ENCODE results near the gene SPTB.

The SPTB gene

GRCh38 chr14:64741200-64741599, 138.5 kb downstream of the SPTB start:
- Histone ChIP-seq H3K4me3 (ENCODE audit: insufficient read depth, low read length, poor library complexity, severe bottlenecking) (no peak overlapping the region), H3K9me2 (replicated peaks; ENCODE audit: insufficient read depth, low read length) (no peaks in the 10 kb centered on the region), H3K27ac (ENCODE audit: low read depth, low read length) (no peak overlapping the region), H3K4me2 (ENCODE audit: low read depth, low read length, poor library complexity, severe bottlenecking) (no peak overlapping the region), H3K9ac (ENCODE audit: low read length) (no peak overlapping the region), H4K20me1 (ENCODE audit: low read depth, low read length) (no peaks in the 10 kb centered on the region), H3K9me3 (ENCODE audit: insufficient read depth, low read length) (no peaks in the 10 kb centered on the region), H2AFZ (ENCODE audit: low read depth, low read length, severe bottlenecking) (no peak overlapping the region), H3F3A (ENCODE audit: insufficient read depth) (no peaks in the 10 kb centered on the region), H3K27me3 (ENCODE audit: low read length) (no peaks in the 10 kb centered on the region), H3K79me2 (ENCODE audit: insufficient read depth, low read length) (no peaks in the 10 kb centered on the region), H3K36me3 (ENCODE audit: low read length) (no peaks in the 10 kb centered on the region)
- TF ChIP-seq, protein P1, sequence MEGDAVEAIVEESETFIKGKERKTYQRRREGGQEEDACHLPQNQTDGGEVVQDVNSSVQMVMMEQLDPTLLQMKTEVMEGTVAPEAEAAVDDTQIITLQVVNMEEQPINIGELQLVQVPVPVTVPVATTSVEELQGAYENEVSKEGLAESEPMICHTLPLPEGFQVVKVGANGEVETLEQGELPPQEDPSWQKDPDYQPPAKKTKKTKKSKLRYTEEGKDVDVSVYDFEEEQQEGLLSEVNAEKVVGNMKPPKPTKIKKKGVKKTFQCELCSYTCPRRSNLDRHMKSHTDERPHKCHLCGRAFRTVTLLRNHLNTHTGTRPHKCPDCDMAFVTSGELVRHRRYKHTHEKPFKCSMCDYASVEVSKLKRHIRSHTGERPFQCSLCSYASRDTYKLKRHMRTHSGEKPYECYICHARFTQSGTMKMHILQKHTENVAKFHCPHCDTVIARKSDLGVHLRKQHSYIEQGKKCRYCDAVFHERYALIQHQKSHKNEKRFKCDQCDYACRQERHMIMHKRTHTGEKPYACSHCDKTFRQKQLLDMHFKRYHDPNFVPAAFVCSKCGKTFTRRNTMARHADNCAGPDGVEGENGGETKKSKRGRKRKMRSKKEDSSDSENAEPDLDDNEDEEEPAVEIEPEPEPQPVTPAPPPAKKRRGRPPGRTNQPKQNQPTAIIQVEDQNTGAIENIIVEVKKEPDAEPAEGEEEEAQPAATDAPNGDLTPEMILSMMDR (IDR thresholded peaks at IDR 0.05; ENCODE audit: insufficient read depth, low read length, poor library complexity, severe bottlenecking) = no peak
- TF ChIP-seq EZH2phosphoT487 (conservative IDR thresholded peaks at IDR 0.05; ENCODE audit: low read length) = no peak

DNA sequence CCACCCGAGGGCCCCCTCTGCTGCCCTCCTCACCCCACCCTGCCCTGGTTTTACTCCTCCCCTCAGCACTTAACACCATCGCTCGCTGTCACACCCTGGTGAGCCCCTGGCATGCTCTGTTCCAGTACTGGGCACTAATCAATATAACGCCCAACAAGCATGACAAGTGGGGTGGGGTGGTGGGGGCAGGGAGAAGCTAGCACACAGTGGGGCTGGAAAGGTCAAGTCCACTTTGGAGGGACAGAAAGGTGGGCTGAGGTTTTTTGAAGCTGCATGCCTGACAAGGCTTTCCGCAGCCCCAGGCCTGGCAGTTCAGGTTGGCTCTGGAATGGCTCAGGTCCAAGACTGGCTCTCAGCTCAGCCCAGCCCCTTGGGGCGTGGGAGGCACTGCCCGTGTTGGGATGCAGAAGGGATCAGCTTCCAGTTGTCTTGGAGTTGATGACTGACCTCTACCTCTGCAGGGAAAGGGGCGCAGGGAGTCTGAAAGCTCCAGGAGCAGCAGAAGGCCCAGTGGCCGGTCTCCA, 141.4 kb downstream of the SPTB start:
- no peaks in the 10 kb centered on the region for H3F3A ChIP-seq (ENCODE audit: insufficient read depth)
- no peak overlapping the region for H3K27ac ChIP-seq (ENCODE audit: low read depth, low read length)
- H3K9me2 ChIP-seq (replicated peaks; ENCODE audit: insufficient read depth, low read length) = no peaks in the 10 kb centered on the region
- H2AFZ ChIP-seq (ENCODE audit: low read depth, low read length, severe bottlenecking) = no peak overlapping the region
- H4K20me1 ChIP-seq (ENCODE audit: low read depth, low read length) = no peaks in the 10 kb centered on the region
- no peak overlapping the region for H3K9ac ChIP-seq (ENCODE audit: low read length)
- no peaks in the 10 kb centered on the region for H3K79me2 ChIP-seq (ENCODE audit: insufficient read depth, low read length)
- no peak overlapping the region for H3K4me3 ChIP-seq (ENCODE audit: insufficient read depth, low read length, poor library complexity, severe bottlenecking)
- TF ChIP-seq, protein P1 (IDR thresholded peaks at IDR 0.05; ENCODE audit: insufficient read depth, low read length, poor library complexity, severe bottlenecking) = no peak
- H3K4me2 ChIP-seq (ENCODE audit: low read depth, low read length, poor library complexity, severe bottlenecking) = no peak overlapping the region
- no peaks in the 10 kb centered on the region for H3K9me3 ChIP-seq (ENCODE audit: insufficient read depth, low read length)
- H3K36me3 ChIP-seq (ENCODE audit: low read length) = no peaks in the 10 kb centered on the region
- no peaks in the 10 kb centered on the region for H3K27me3 ChIP-seq (ENCODE audit: low read length)

DNA sequence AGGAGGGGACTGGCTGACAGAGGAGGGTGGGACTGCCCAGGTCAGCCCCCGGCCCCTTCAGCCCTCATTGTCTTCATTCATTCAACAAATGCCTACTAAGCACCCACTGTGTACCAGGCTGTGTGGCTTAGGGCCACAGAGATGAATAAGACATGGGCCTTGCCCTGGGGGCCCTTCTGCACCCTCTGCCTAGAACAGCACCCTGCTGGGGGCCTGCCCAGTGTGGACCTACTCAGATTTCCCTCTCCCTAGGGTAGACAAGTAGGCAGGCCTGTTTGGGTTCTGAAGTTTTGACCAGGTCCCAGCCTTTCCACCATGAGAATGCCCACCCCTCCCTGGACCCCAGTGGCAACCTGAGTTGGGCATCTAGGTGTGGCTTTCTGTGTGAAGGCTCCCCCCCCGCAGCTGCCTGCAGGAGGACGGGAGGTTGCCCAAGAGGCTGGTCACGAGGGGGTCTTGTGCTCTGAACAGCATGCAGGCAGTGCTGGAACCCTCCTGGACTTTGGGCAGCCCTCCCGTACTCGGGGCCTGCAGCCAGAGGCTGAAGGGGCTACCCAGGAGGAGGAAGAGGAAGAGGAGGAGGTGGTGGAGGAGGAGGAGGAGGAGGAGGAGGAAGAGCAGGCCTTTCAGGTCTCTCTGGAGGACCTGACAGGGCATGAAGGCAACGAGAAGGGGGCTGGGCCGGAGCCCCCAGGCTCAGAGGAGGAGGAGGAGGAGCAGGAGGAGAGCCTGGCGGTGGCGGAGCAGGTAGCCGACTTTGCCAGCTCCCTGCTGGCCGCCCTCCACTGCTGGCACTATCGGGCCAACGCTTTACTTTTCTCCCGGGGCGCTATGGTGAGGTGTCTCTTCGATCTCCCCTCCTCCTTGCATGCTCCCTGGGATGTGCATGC, 142.1 kb downstream of the SPTB start:
- no peak overlapping the region for H3K4me3 ChIP-seq (ENCODE audit: insufficient read depth, low read length, poor library complexity, severe bottlenecking)
- H3K36me3 ChIP-seq (ENCODE audit: low read length) = no peaks in the 10 kb centered on the region
- no peak overlapping the region for H2AFZ ChIP-seq (ENCODE audit: low read depth, low read length, severe bottlenecking)
- no peaks in the 10 kb centered on the region for H3K79me2 ChIP-seq (ENCODE audit: insufficient read depth, low read length)
- no peaks in the 10 kb centered on the region for H3K9me2 ChIP-seq (replicated peaks; ENCODE audit: insufficient read depth, low read length)
- TF ChIP-seq EZH2phosphoT487 (conservative IDR thresholded peaks at IDR 0.05; ENCODE audit: low read length) = no peak
- TF ChIP-seq, protein P1 (IDR thresholded peaks at IDR 0.05; ENCODE audit: insufficient read depth, low read length, poor library complexity, severe bottlenecking) = no peak
- no peaks in the 10 kb centered on the region for H3F3A ChIP-seq (ENCODE audit: insufficient read depth)
- no peaks in the 10 kb centered on the region for H4K20me1 ChIP-seq (ENCODE audit: low read depth, low read length)
- no peaks in the 10 kb centered on the region for H3K27me3 ChIP-seq (ENCODE audit: low read length)
- H3K9me3 ChIP-seq (ENCODE audit: insufficient read depth, low read length) = no peaks in the 10 kb centered on the region
- H3K4me2 ChIP-seq (ENCODE audit: low read depth, low read length, poor library complexity, severe bottlenecking) = no peak overlapping the region
- no peak overlapping the region for H3K9ac ChIP-seq (ENCODE audit: low read length)
- no peak overlapping the region for H3K27ac ChIP-seq (ENCODE audit: low read depth, low read length)

Data from SU-DHL-6 (cell line).